OCI-LY1 (cell line): ENCODE measurements around the gene DOCK7.

ENCODE experiments used
- H2AFZ ChIP-seq: fragments of 200-600 bp; sonication (generic), shearing (Covaris generic); 2 replicates; pipeline ENCODE4 v1.6.0; 2014; ENCODE audit warnings: antibody characterized with exemption, mild to moderate bottlenecking, low read length
- H3F3A ChIP-seq: fragments of 200-600 bp; sonication (generic), shearing (Covaris generic); 2 replicates; pipeline ENCODE4 v1.6.0; 2014; ENCODE audit warnings: mild to moderate bottlenecking, antibody characterized with exemption, low read length, moderate library complexity; ENCODE audit not compliant: insufficient read depth
- H3K27ac ChIP-seq: fragments of 200-600 bp; sonication (generic); 2 replicates; pipeline ENCODE4 v1.5.1; 2014; ENCODE audit warnings: low read length, mixed run types, mild to moderate bottlenecking, low read depth; ENCODE audit not compliant: poor library complexity, severe bottlenecking
- H3K27me3 ChIP-seq: fragments of 200-600 bp; sonication (generic); 2 replicates; pipeline ENCODE4 v1.6.0; 2014; ENCODE audit warnings: antibody characterized with exemption, mild to moderate bottlenecking, low read length, moderate library complexity; ENCODE audit not compliant: insufficient read depth
- H3K36me3 ChIP-seq: fragments of 200-600 bp; sonication (generic); 2 replicates; pipeline ENCODE4 v1.6.1; 2014; ENCODE audit warnings: mild to moderate bottlenecking, antibody characterized with exemption, low read length, moderate library complexity, mixed read lengths; ENCODE audit not compliant: insufficient read depth
- H3K4me1 ChIP-seq: fragments of 200-600 bp; sonication (generic); 2 replicates; pipeline ENCODE4 v1.5.1; 2014; ENCODE audit warnings: mild to moderate bottlenecking, low read length, moderate library complexity; ENCODE audit not compliant: insufficient read depth, severe bottlenecking
- H3K4me2 ChIP-seq: fragments of 200-600 bp; sonication (generic), shearing (Covaris generic); 2 replicates; pipeline ENCODE4 v1.6.1; 2014; ENCODE audit warnings: low read length
- H3K4me3 ChIP-seq: fragments of 200-600 bp; sonication (generic); 2 replicates; pipeline ENCODE4 v1.5.1; 2014; ENCODE audit warnings: low read length, low read depth, mild to moderate bottlenecking, mixed read lengths; ENCODE audit not compliant: poor library complexity, severe bottlenecking
- H3K79me2 ChIP-seq: fragments of 200-600 bp; shearing (Covaris generic); 2 replicates; pipeline ENCODE4 v1.6.1; 2016; ENCODE audit warnings: mixed run types, low read length, mixed read lengths; ENCODE audit not compliant: insufficient read depth
- H3K9ac ChIP-seq: fragments of 200-600 bp; sonication (generic), shearing (Covaris generic); 2 replicates; pipeline ENCODE4 v1.6.1; 2014; ENCODE audit warnings: mild to moderate bottlenecking, low read length, mixed read lengths
- H3K9me2 ChIP-seq: fragments of 200-600 bp; sonication (generic), shearing (Covaris generic); 2 replicates; pipeline ENCODE4 v1.6.1; 2014; ENCODE audit warnings: low read depth, mild to moderate bottlenecking, low read length, mixed read lengths
- H3K9me3 ChIP-seq: fragments of 200-600 bp; shearing (Covaris generic); 2 replicates; pipeline ENCODE4 v1.6.1; 2014; ENCODE audit warnings: low read length, mixed read lengths
- H4K20me1 ChIP-seq: fragments of 200-600 bp; sonication (generic), shearing (Covaris generic); 2 replicates; pipeline ENCODE4 v1.6.0; 2016; ENCODE audit warnings: mild to moderate bottlenecking, low read length; ENCODE audit not compliant: insufficient read depth
- CTCF ChIP-seq: fragments of 200-600 bp; sonication (generic), shearing (Covaris generic); IDR thresholded peaks from 2 replicates; pipeline ENCODE4 v1.5.1; 2017; ENCODE audit warnings: mild to moderate bottlenecking, antibody characterized with exemption, low read length, moderate library complexity, mixed read lengths
- EZH2 ChIP-seq: fragments of 200-600 bp; sonication (generic), shearing (Covaris generic); IDR thresholded peaks from 2 replicates; pipeline ENCODE4 v1.8.0; 2017; ENCODE audit warnings: borderline replicate concordance, mixed run types, mild to moderate bottlenecking, antibody characterized with exemption, low read length, moderate library complexity, mixed read lengths

Gene DOCK7

DNA sequence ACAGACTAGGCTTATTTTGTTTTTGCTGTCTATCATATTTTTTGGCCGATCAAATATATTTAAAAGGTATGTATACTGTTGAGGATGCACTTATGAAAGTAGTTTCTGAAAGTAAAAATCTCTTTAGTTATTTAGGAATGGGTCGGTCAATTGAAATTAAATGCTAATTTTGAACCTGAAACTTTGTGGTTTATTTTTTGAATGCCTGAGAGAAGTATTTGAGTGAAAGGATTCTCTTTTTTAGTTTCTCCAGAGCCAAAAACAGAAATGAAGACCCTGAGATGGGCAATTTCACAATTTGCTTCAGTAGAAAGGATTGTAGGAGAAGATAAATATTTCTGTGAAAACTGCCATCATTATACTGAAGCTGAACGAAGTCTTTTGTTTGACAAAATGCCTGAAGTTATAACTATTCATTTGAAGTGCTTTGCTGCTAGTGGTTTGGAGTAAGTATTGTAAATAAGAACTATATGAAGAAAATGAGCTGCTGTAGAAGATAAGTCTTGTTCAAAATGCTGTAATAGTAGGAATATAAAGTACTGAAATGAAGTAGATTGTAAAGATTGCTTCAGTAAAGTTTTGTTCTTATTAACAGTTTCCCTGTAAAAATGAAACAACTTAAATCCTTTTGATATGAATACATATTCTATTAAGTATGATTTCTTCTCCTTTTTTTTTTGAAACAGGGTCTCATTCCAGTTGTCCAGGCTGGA lies 239.8 kb downstream of the DOCK7 start:
- no peak overlapping the region for H3K4me3 ChIP-seq
- peaks cover 6% of the 10 kb centered on the region; the same call in 1 of the 2 replicates for H3K79me2 ChIP-seq
- TF ChIP-seq EZH2 (no peak), CTCF (no peak)
- no peaks in the 10 kb centered on the region for H3F3A ChIP-seq
- no peaks in the 10 kb centered on the region for H4K20me1 ChIP-seq
- no peak overlapping the region for H3K9ac ChIP-seq
- H3K36me3 ChIP-seq: peaks cover 96% of the 10 kb centered on the region
- H3K27me3 ChIP-seq: no peaks in the 10 kb centered on the region
- H3K9me2 ChIP-seq: no peaks in the 10 kb centered on the region
- no peaks in the 10 kb centered on the region for H3K9me3 ChIP-seq
- H3K4me1 ChIP-seq: no peaks in the 10 kb centered on the region
- H2AFZ ChIP-seq: no peak overlapping the region
- no peak overlapping the region for H3K4me2 ChIP-seq
- no peak overlapping the region for H3K27ac ChIP-seq

DNA sequence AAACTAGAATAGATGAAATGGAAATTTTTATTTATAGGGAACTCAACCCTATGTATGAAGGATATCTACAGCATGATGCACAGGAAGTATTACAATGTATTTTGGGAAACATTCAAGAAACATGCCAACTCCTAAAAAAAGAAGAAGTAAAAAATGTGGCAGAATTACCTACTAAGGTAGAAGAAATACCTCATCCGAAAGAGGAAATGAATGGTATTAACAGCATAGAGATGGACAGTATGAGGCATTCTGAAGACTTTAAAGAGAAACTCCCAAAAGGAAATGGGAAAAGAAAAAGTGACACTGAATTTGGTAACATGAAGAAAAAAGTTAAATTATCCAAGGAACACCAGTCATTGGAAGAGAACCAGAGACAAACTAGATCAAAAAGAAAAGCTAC lies 243.5 kb downstream of the DOCK7 start:
- Histone ChIP-seq H3K4me2 (no peak overlapping the region), H3F3A (no peaks in the 10 kb centered on the region), H3K79me2 (peaks cover 36% of the 10 kb centered on the region), H3K27me3 (no peaks in the 10 kb centered on the region), H4K20me1 (no peaks in the 10 kb centered on the region), H3K9me2 (no peaks in the 10 kb centered on the region), H3K9me3 (no peaks in the 10 kb centered on the region), H3K4me1 (peaks cover 10% of the 10 kb centered on the region), H2AFZ (no peak overlapping the region), H3K27ac (no peak overlapping the region), H3K4me3 (no peak overlapping the region), H3K9ac (no peak overlapping the region), H3K36me3 (peaks cover 92% of the 10 kb centered on the region)
- TF ChIP-seq EZH2 (no peak), CTCF (no peak)

DNA sequence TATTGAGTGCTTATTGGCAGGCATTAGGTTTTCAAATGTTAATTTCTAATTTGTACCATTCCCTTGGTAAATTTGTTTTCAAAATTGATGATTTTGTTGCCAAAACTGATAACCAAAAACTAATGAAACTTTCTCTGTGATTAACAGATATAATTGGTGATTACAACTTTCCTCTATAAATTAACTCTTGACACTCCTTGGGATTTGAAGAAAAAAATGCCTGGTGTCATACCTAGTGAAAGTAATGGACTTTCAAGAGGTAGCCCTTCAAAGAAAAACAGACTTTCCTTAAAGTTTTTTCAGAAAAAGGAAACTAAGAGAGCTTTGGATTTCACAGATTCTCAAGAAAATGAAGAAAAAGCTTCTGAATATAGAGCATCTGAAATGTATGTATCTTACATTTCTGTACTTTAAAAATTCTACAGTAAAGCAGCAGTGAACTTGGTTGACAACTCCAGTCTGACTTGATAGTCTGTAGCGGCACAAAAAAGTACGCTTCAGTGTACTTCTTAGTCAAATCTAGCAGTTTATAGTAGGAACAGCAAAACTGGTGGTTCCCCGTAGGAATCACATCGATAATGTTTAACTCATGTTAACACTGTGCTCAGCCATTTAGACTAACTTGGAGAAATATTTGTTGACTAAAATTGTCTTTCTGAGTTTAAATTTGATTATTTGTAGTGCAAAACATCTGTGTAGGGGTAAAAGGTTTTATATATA lies 248.4 kb downstream of the DOCK7 start:
- Histone ChIP-seq H3K27ac (no peak overlapping the region), H3K79me2 (peaks cover 57% of the 10 kb centered on the region), H3K4me2 (peak overlapping the region; percentile 73), H3K9me3 (no peaks in the 10 kb centered on the region), H3K4me3 (peak overlapping the region; percentile 86), H3K36me3 (peaks cover 45% of the 10 kb centered on the region), H3K27me3 (no peaks in the 10 kb centered on the region), H3K4me1 (peaks cover 27% of the 10 kb centered on the region), H4K20me1 (no peaks in the 10 kb centered on the region), H3F3A (no peaks in the 10 kb centered on the region), H3K9me2 (no peaks in the 10 kb centered on the region), H2AFZ (no peak overlapping the region), H3K9ac (peak overlapping the region; percentile 88)
- TF ChIP-seq CTCF: no peak
- no peak for TF ChIP-seq EZH2
